Measurements from ENCODE around the gene IGF1R.

IGF1R gene

GRCh38 chr15:98888820-98889479 lies 240.6 kb downstream of the IGF1R start:
- no peaks in the 10 kb centered on the region for H3K79me2 ChIP-seq (ENCODE audit: low read length)
- H2AFZ ChIP-seq (ENCODE audit: low read depth, low read length) = no peak overlapping the region
- no peak overlapping the region for H3K4me3 ChIP-seq (ENCODE audit: low read length)
- no peaks in the 10 kb centered on the region for H3K9me3 ChIP-seq (ENCODE audit: insufficient read depth, low read length)
- no peak overlapping the region for H3K27ac ChIP-seq (ENCODE audit: low read length)
- peaks cover 10% of the 10 kb centered on the region for H3K4me1 ChIP-seq (ENCODE audit: low read length)
- no peaks in the 10 kb centered on the region for H3K36me3 ChIP-seq (replicated peaks; ENCODE audit: low read depth, low read length)
- H3K4me2 ChIP-seq (ENCODE audit: low read length) = peak overlapping the region; percentile 45
- no peak for TF ChIP-seq CTCF (IDR thresholded peaks at IDR 0.05; ENCODE audit: low read depth, low read length)
- TF ChIP-seq EZH2phosphoT487 (IDR thresholded peaks at IDR 0.05; ENCODE audit: low read depth) = no peak
- H3K9ac ChIP-seq (ENCODE audit: low read length) = no peak overlapping the region
- no peaks in the 10 kb centered on the region for H3K27me3 ChIP-seq (ENCODE audit: low read depth, low read length)
- no peaks in the 10 kb centered on the region for H4K20me1 ChIP-seq (ENCODE audit: insufficient read depth, low read length)

- H3K4me3 ChIP-seq (ENCODE audit: low read length) = no peak overlapping the region
- no peaks in the 10 kb centered on the region for H3K27me3 ChIP-seq (ENCODE audit: low read depth, low read length)
- TF ChIP-seq CTCF (IDR thresholded peaks at IDR 0.05; ENCODE audit: low read depth, low read length) = no peak
- no peak for TF ChIP-seq EZH2phosphoT487 (IDR thresholded peaks at IDR 0.05; ENCODE audit: low read depth)
- H3K4me1 ChIP-seq (ENCODE audit: low read length) = peaks cover 10% of the 10 kb centered on the region
- no peaks in the 10 kb centered on the region for H3K36me3 ChIP-seq (replicated peaks; ENCODE audit: low read depth, low read length)
- H3K27ac ChIP-seq (ENCODE audit: low read length) = no peak overlapping the region
- no peaks in the 10 kb centered on the region for H3K9me3 ChIP-seq (ENCODE audit: insufficient read depth, low read length)
- H3K79me2 ChIP-seq (ENCODE audit: low read length) = no peaks in the 10 kb centered on the region
- H3K4me2 ChIP-seq (ENCODE audit: low read length) = no peak overlapping the region
- H2AFZ ChIP-seq (ENCODE audit: low read depth, low read length) = no peak overlapping the region
- H4K20me1 ChIP-seq (ENCODE audit: insufficient read depth, low read length) = no peaks in the 10 kb centered on the region
- H3K9ac ChIP-seq (ENCODE audit: low read length) = no peak overlapping the region
Observed at GRCh38 chr15:98889930-98890695, 241.8 kb downstream of the IGF1R start.

GRCh38 chr15:98891301-98891700 lies 243.0 kb downstream of the IGF1R start:
- TF ChIP-seq EZH2phosphoT487 (IDR thresholded peaks at IDR 0.05; ENCODE audit: low read depth) (no peak), CTCF (IDR thresholded peaks at IDR 0.05; ENCODE audit: low read depth, low read length) (no peak)
- H3K4me1 ChIP-seq (ENCODE audit: low read length) = peaks cover 10% of the 10 kb centered on the region
- H4K20me1 ChIP-seq (ENCODE audit: insufficient read depth, low read length) = no peaks in the 10 kb centered on the region
- H3K79me2 ChIP-seq (ENCODE audit: low read length) = no peaks in the 10 kb centered on the region
- H3K27ac ChIP-seq (ENCODE audit: low read length) = no peak overlapping the region
- H2AFZ ChIP-seq (ENCODE audit: low read depth, low read length) = no peak overlapping the region
- H3K27me3 ChIP-seq (ENCODE audit: low read depth, low read length) = no peaks in the 10 kb centered on the region
- H3K9me3 ChIP-seq (ENCODE audit: insufficient read depth, low read length) = no peaks in the 10 kb centered on the region
- H3K4me2 ChIP-seq (ENCODE audit: low read length) = no peak overlapping the region
- H3K36me3 ChIP-seq (replicated peaks; ENCODE audit: low read depth, low read length) = no peaks in the 10 kb centered on the region
- H3K9ac ChIP-seq (ENCODE audit: low read length) = no peak overlapping the region
- no peak overlapping the region for H3K4me3 ChIP-seq (ENCODE audit: low read length)

GRCh38 chr15:98893401-98893800 lies 245.1 kb downstream of the IGF1R start:
- no peaks in the 10 kb centered on the region for H3K79me2 ChIP-seq (ENCODE audit: low read length)
- no peaks in the 10 kb centered on the region for H3K36me3 ChIP-seq (replicated peaks; ENCODE audit: low read depth, low read length)
- no peaks in the 10 kb centered on the region for H3K27me3 ChIP-seq (ENCODE audit: low read depth, low read length)
- no peaks in the 10 kb centered on the region for H3K9me3 ChIP-seq (ENCODE audit: insufficient read depth, low read length)
- no peak overlapping the region for H3K9ac ChIP-seq (ENCODE audit: low read length)
- H2AFZ ChIP-seq (ENCODE audit: low read depth, low read length) = no peak overlapping the region
- H3K27ac ChIP-seq (ENCODE audit: low read length) = no peak overlapping the region
- peaks cover 10% of the 10 kb centered on the region for H3K4me1 ChIP-seq (ENCODE audit: low read length)
- no peak overlapping the region for H3K4me3 ChIP-seq (ENCODE audit: low read length)
- no peaks in the 10 kb centered on the region for H4K20me1 ChIP-seq (ENCODE audit: insufficient read depth, low read length)
- H3K4me2 ChIP-seq (ENCODE audit: low read length) = no peak overlapping the region
- no peak for TF ChIP-seq CTCF (IDR thresholded peaks at IDR 0.05; ENCODE audit: low read depth, low read length)
- TF ChIP-seq EZH2phosphoT487 (IDR thresholded peaks at IDR 0.05; ENCODE audit: low read depth) = no peak
